Stimulated activated CD4-positive, alpha-beta T cell treated with anti-CD3 and anti-CD28 coated beads, Interleukin-1b, Interleukin-23, amount 100 ng/mL, for 24 hours (primary cell): ENCODE measurements around the gene GAB2.
"Not testable (repeated sequence)": the region's sequence is repeated elsewhere in the genome, so short reads cannot be mapped to it uniquely, and the experiment has no call there.

Source experiments
- DNase-seq, 4 experiments: peaks; one replicate each; pipeline ENCODE4 v3.0.0-alpha.2; 2020; ENCODE audit warnings: low read depth in 4 of 4, low spot score in 1 of 4

Gene GAB2

GRCh38 chr11:78417175-78417887, at the start of gene GAB2:
GAB2 (minus strand) TSS chr11:78417820; CDS start chr11:78417720, 100 bp downstream.
- no peak for DNase-seq

GRCh38 chr11:78467370-78467769, 49.8 kb upstream of the GAB2 start:
- DNase-seq = no peak

GRCh38 chr11:78465169-78465942, 47.7 kb upstream of the GAB2 start:
- no peak for DNase-seq

- DNase-seq = not testable (repeated sequence)
These were observed 47.2 kb upstream of the GAB2 start for GRCh38 chr11:78464787-78465168.

GRCh38 chr11:78460471-78460870, 42.9 kb upstream of the GAB2 start:
- no peak for DNase-seq

- no peak for DNase-seq
These were observed 42.1 kb upstream of the GAB2 start for GRCh38 chr11:78459738-78460137.

- no peak for DNase-seq
These were observed 39.8 kb upstream of the GAB2 start for GRCh38 chr11:78457448-78457847.

GRCh38 chr11:78453140-78453935, 35.7 kb upstream of the GAB2 start:
- no peak for DNase-seq

GRCh38 chr11:78451371-78452150, 33.9 kb upstream of the GAB2 start:
- no peak for DNase-seq

- DNase-seq = no peak
These were observed 33.2 kb upstream of the GAB2 start for GRCh38 chr11:78450866-78451265.

- DNase-seq = no peak
These were observed 32.2 kb upstream of the GAB2 start for GRCh38 chr11:78449866-78450265.

- no peak for DNase-seq
These were observed 28.6 kb upstream of the GAB2 start for GRCh38 chr11:78446210-78446609.

- no peak for DNase-seq
These were observed 27.1 kb upstream of the GAB2 start for GRCh38 chr11:78444726-78445125.

- DNase-seq = no peak
These were observed 24.3 kb upstream of the GAB2 start for GRCh38 chr11:78441956-78442355.

GRCh38 chr11:78438298-78438975, 20.8 kb upstream of the GAB2 start:
- DNase-seq = no peak

GRCh38 chr11:78432956-78433355, 15.3 kb upstream of the GAB2 start:
- no peak for DNase-seq

- no peak for DNase-seq
These were observed 14.5 kb upstream of the GAB2 start for GRCh38 chr11:78432058-78432515.

- no peak for DNase-seq
These were observed 12.0 kb upstream of the GAB2 start for GRCh38 chr11:78429660-78430059.

GRCh38 chr11:78429209-78429608, 11.6 kb upstream of the GAB2 start:
- DNase-seq = no peak

- no peak for DNase-seq
These were observed 11.2 kb upstream of the GAB2 start for GRCh38 chr11:78428773-78429172.
